ENCODE measurements around the gene SRP68. TPM values are rescaled to one million over a fixed set of nuclear protein-coding genes. Genes with fewer than 3 reads are reported as not detected.

SRP68 gene
- polyA plus RNA-seq, 3 donors: 27.4 to 47.1 (median 42.1) TPM

DNA sequence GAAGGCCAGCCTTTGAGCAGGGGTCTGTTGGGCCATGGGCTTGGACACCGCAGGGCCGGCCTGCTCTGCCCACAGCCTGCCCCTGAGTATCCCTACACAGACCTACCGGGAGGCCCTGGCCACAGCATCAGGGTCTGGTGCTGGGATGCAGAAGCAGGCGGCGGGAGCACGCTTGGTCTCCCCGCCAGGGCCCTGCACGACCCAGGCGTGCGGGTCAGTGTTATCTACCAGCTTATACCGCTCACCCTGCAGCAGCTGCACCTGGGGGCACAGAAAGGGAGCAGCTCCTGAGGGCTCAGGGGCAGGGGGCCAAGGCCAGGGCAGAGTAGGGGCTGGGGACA is 54.0 kb downstream of the SRP68 start:
- Histone ChIP-seq H3K27me3 (ENCODE audit: control insufficient read depth in 2 of 2, insufficient read depth in 2 of 2, low read length in 2 of 2) (no peaks in the 10 kb centered on the region), H3K27ac (ENCODE audit: low read depth in 1 of 2, low read length in 2 of 2) (no peak overlapping the region), H3K4me3 (replicated peaks in 1 of 3; ENCODE audit: low read depth in 2 of 3, low read length in 3 of 3) (no peak overlapping the region), H3K4me1 (ENCODE audit: control insufficient read depth in 1 of 2, insufficient read depth in 2 of 2, low read length in 2 of 2) (no peaks in the 10 kb centered on the region), H3K4me2 (replicated peaks; ENCODE audit: extremely low read depth, low read length, poor library complexity, severe bottlenecking) (no peak overlapping the region), H2AFZ (ENCODE audit: insufficient read depth, low read depth, low read length, poor library complexity, severe bottlenecking) (no peak overlapping the region), H3K9ac (ENCODE audit: insufficient read depth, low read length, poor library complexity, severe bottlenecking) (no peak overlapping the region), H4K20me1 (ENCODE audit: insufficient read depth, low read length) (no peaks in the 10 kb centered on the region), H3K79me2 (ENCODE audit: insufficient read depth, low read length) (no peaks in the 10 kb centered on the region), H3K36me3 (replicated peaks in 1 of 2; ENCODE audit: control insufficient read depth in 1 of 2, insufficient read depth in 2 of 2, low read length in 2 of 2) (no peaks in the 10 kb centered on the region), H3K9me3 (replicated peaks in 1 of 2; ENCODE audit: control insufficient read depth in 1 of 2, insufficient read depth in 1 of 2, low read length in 2 of 2) (no peaks in the 10 kb centered on the region)
- TF ChIP-seq, protein P1, sequence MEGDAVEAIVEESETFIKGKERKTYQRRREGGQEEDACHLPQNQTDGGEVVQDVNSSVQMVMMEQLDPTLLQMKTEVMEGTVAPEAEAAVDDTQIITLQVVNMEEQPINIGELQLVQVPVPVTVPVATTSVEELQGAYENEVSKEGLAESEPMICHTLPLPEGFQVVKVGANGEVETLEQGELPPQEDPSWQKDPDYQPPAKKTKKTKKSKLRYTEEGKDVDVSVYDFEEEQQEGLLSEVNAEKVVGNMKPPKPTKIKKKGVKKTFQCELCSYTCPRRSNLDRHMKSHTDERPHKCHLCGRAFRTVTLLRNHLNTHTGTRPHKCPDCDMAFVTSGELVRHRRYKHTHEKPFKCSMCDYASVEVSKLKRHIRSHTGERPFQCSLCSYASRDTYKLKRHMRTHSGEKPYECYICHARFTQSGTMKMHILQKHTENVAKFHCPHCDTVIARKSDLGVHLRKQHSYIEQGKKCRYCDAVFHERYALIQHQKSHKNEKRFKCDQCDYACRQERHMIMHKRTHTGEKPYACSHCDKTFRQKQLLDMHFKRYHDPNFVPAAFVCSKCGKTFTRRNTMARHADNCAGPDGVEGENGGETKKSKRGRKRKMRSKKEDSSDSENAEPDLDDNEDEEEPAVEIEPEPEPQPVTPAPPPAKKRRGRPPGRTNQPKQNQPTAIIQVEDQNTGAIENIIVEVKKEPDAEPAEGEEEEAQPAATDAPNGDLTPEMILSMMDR (IDR thresholded peaks at IDR 0.05): no peak
- no peaks in the 10 kb centered on the region for H3K36me3 Mint-ChIP-seq
- 100% methylated on average over 9 of the region's 11 CpGs for WGBS (ENCODE audit: insufficient coverage)
- H3K27me3 Mint-ChIP-seq (ENCODE audit: low read depth in 3 of 3): peaks cover 0 to 33% (median 5%) of the 10 kb centered on the region in 3 donors
- peaks cover 0 to 1% (median 0%) of the 10 kb centered on the region in 7 donors for H3K9me3 Mint-ChIP-seq
- H3K4me3 Mint-ChIP-seq: no peak overlapping the region
- peaks cover 1% of the 10 kb centered on the region for H3K4me1 Mint-ChIP-seq
- no peak for DNase-seq
- H3K27ac Mint-ChIP-seq: no peak overlapping the region
- intact Hi-C loops (cut with micrococcal nuclease): no loop called here

- Histone ChIP-seq H4K20me1 (ENCODE audit: insufficient read depth, low read length) (no peaks in the 10 kb centered on the region), H3K9me3 (replicated peaks in 1 of 2; ENCODE audit: control insufficient read depth in 1 of 2, insufficient read depth in 1 of 2, low read length in 2 of 2) (no peaks in the 10 kb centered on the region), H3K9ac (ENCODE audit: insufficient read depth, low read length, poor library complexity, severe bottlenecking) (no peak overlapping the region), H3K27me3 (ENCODE audit: control insufficient read depth in 2 of 2, insufficient read depth in 2 of 2, low read length in 2 of 2) (no peaks in the 10 kb centered on the region), H3K4me3 (replicated peaks in 1 of 3; ENCODE audit: low read depth in 2 of 3, low read length in 3 of 3) (no peak overlapping the region), H3K27ac (ENCODE audit: low read depth in 1 of 2, low read length in 2 of 2) (no peak overlapping the region), H3K79me2 (ENCODE audit: insufficient read depth, low read length) (no peaks in the 10 kb centered on the region), H3K4me1 (ENCODE audit: control insufficient read depth in 1 of 2, insufficient read depth in 2 of 2, low read length in 2 of 2) (no peaks in the 10 kb centered on the region), H3K36me3 (replicated peaks in 1 of 2; ENCODE audit: control insufficient read depth in 1 of 2, insufficient read depth in 2 of 2, low read length in 2 of 2) (no peaks in the 10 kb centered on the region), H2AFZ (ENCODE audit: insufficient read depth, low read depth, low read length, poor library complexity, severe bottlenecking) (no peak overlapping the region), H3K4me2 (replicated peaks; ENCODE audit: extremely low read depth, low read length, poor library complexity, severe bottlenecking) (no peak overlapping the region)
- H3K4me1 Mint-ChIP-seq: peaks cover 1% of the 10 kb centered on the region
- H3K27ac Mint-ChIP-seq: no peak overlapping the region
- 97% methylated on average over 15 of the region's 21 CpGs for WGBS (ENCODE audit: insufficient coverage)
- no peaks in the 10 kb centered on the region for H3K36me3 Mint-ChIP-seq
- H3K27me3 Mint-ChIP-seq (ENCODE audit: low read depth in 3 of 3): peaks cover 0 to 27% (median 2%) of the 10 kb centered on the region in 3 donors
- H3K4me3 Mint-ChIP-seq: no peak overlapping the region
- peaks cover 0 to 1% (median 0%) of the 10 kb centered on the region in 7 donors for H3K9me3 Mint-ChIP-seq
- TF ChIP-seq, protein P1 (IDR thresholded peaks at IDR 0.05): no peak
- DNase-seq: no peak
- intact Hi-C loops (cut with micrococcal nuclease): no loop called here
Measured at GRCh38 chr17:76017481-76018339, 54.6 kb downstream of the SRP68 start.
